Measurements from ENCODE around the gene S100A6.
A peak's percentile ranks its signal among the peaks of the same experiment; 100 is the strongest.
"Not testable (repeated sequence)": the region's sequence is repeated elsewhere in the genome, so short reads cannot be mapped to it uniquely, and the experiment has no call there.

Gene S100A6

GRCh38 chr1:153531638-153532037, 4.2 kb downstream of the S100A6 start:
- no peak for DNase-seq (ENCODE audit: low read depth in 2 of 2)

DNA sequence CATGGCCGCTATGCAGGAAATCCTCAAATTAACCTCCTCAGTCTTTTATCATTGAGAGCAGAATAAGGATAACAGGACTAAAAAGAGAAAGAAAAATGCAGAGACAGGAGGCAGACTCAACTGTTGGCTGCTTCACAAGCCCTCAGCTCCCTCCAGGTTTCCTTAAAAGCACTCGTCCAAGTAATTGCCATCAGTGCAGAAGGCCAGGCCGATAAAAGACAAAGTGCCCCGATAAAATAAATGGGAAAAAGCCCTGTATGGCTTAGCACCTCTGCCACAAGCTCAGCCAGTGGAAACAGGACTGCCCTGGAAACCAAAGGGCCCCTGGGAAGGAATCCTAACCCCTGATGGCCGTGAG, 8.1 kb downstream of the S100A6 start:
- DNase-seq (ENCODE audit: low read depth in 2 of 2), result no peak

GRCh38 chr1:153527023-153527682, 8.6 kb downstream of the S100A6 start:
- no peak for DNase-seq (ENCODE audit: low read depth in 2 of 2)

GRCh38 chr1:153526132-153526543, 9.7 kb downstream of the S100A6 start:
- DNase-seq (ENCODE audit: low read depth in 2 of 2), result no peak

DNA sequence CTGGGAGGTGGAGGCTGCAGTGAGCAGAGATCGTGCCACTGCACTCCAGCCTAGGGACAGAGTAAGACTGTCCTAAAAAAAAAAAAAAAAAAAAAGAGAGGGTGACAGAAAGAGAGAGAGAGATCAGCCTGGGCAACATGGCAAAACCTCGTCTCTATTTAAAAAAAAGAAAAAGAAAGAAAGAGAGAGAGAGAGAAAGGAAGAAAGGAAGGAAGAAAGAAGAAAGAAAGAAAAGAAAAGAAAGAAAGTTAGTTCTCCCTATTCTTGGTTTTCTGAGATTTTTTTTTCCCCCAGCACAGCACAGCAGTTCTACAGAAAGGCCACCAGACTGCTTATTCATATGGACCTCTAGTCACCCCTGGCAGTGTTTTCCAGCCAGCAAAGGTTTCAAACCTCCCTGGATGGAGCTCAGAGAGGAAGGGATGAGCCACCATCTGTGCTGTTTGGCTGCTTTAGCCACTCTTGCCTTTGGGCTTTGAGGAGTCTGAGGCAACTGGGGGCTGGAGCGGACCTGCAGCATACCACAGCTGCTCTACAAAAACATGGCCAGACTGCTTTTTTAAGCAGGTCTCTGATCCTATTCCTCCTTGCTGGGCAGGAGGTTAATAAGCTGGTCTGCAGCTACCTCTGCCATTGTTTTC, 10.6 kb downstream of the S100A6 start:
- DNase-seq (ENCODE audit: low read depth in 2 of 2), result no peak

DNA sequence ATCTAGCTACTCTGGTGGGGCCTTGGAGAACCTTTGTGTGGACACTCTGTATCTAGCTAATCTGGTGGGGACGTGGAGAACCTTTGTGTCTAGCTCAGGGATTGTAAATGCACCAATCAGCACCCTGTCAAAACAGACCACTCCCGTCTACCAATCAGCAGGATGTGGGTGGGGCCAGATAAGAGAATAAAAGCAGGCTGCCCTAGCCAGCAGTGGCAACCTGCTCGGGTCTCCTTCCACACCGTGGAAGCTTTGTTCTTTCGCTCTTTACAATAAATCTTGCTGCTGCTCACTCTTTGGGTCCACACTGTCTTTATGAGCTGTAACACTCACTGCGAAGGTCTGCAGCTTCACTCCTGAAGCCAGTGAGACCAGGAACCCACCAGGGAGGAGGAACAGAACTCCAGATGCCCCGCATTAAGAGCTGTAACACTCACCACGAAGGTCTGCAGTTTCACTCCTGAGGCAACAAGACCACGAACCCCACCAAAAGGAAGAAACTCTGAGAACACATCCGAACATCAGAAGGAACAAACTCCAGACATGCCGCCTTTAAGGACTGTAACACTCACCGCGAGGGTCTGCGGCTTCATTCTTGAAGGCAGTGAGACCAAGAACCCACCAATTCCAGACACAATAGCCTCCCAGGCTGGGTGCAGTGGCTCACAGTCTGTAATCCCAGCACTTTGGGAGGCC, 13.3 kb downstream of the S100A6 start:
- DNase-seq (ENCODE audit: low read depth in 2 of 2), result not testable (repeated sequence)

DNA sequence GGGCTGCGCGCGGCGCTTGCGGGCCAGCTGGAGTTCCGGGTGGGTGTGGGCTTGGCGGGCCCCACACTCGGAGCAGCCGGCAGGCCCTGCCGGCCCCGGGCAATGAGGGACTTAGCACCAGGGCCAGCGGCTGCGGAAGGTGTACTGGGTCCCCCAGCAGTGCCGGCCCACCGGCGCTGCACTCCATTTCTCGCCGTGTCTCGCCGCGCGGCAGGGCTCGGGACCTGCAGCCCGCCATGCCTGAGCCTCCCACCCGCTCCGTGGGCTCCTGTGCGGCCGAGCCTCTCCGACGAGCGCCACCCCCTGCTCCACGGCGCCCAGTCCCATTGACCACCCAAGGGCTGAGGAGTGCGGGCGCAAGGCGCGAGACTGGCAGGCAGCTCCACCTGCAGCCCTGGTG, 14.0 kb downstream of the S100A6 start:
- DNase-seq (ENCODE audit: low read depth in 2 of 2), result not testable (repeated sequence)

- no peak for DNase-seq (ENCODE audit: low read depth in 2 of 2)
These were observed 14.8 kb downstream of the S100A6 start for GRCh38 chr1:153520818-153521476.

DNA sequence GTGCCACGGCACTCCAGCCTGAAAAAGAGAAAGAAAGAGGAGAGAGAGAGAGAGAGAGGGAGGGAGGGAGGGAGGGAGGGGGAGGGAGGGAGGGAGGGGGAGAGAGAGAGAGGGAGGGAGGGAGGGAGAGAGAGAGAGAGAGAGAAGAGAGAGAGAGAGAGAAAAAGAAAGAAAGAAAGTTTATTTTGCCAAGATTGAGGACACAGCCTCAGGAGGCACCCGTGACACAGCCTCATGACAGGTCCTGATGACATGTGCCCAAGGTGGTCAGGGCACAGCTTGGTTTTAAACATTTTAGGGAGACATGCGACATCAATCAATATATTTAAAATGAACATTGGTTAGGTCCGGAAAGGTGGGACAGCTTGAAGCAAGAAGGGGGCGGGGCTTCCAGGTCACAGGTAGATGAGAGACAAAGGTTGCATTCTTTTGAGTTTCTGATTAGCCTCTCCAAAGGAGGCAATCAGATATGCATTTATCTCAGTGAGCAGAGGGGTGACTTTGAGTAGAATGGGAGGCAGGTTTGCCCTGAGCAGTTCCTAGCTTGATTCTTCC, 15.6 kb downstream of the S100A6 start:
- DNase-seq (ENCODE audit: low read depth in 2 of 2), result not testable (repeated sequence)

GRCh38 chr1:153519242-153519641, 16.5 kb downstream of the S100A6 start:
- no peak for DNase-seq (ENCODE audit: low read depth in 2 of 2)

DNA sequence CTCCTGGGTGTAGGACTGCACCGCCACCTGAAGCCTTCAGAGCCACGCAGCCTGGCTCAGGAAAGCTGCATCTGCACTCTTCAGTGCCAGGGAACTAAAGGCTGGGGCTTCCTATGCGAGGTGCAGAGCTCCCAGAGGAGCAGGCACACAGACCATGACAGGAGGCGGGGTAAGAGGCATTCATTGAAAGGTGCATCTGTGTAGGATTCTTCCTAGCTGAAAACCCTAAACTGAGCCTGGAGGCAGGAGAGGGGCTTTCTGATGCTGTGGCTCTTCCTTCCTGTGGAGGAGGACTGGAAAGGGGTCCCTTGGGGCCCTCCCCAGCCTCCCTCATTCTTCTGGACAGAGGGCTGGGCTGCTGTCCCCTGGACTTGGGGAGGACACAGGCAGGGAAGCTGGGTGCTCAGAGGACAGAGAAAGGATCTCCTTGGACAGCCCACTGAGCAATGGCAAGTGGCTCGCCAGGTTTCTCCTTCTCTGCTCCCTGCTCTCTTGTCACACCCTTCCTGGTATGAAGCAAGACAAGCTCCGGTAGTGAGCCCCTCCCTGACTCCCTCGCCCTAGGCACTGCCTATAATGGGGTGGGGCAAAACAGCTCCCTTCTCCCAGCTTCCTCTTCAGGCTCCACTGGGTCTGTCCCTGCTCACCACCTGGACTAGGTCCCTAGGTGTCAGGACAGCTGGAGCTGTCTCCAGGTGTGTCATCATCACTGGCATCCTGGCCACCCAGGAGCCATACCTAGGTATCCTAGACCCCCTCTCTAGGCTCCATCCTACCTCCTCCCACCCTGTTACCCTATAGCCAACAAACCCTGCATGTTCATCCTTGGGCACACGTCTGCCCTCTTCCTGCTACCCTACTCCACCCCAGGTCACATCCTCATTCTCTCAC, 20.0 kb downstream of the S100A6 start:
- no peak for DNase-seq (ENCODE audit: low read depth in 2 of 2)

GRCh38 chr1:153513666-153514065, 22.1 kb downstream of the S100A6 start:
- no peak for DNase-seq (ENCODE audit: low read depth in 2 of 2)

- DNase-seq (ENCODE audit: low read depth in 2 of 2), result no peak
These were observed 22.8 kb downstream of the S100A6 start for GRCh38 chr1:153513023-153513422.

GRCh38 chr1:153510984-153511410, 24.8 kb downstream of the S100A6 start:
- peak; percentile 73 to 83 for DNase-seq (ENCODE audit: low read depth in 2 of 2)

DNA sequence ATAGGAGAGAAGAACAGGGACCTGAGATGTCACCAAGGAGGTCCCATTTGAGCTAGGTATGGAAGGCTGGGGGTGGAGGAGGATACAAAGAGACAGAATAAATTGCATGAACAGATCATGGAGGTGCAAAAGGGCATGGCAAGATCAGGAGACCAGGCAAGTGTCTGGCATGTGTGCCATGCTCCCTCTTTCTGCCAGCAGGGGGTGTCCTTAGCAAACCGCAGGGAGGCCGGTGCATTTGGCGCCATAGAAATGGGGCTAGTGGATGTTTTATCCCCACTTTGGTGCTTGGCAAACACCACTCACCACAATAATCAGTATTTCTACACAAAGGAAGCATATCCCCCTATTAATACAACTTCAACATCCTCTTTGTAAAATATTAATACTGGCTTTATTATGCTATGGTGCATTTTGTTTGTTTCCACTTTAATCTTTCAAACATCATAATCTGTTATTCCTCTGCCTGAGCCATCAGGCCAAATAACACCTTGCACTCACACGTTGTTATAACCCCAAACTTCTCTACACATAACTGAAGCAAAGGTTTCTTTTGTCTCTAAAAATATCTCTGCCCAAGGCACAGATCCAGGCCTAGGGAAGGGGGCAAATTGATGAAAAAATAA, 25.9 kb downstream of the S100A6 start:
- peak; percentile 61 to 67 for DNase-seq (ENCODE audit: low read depth in 2 of 2)

- DNase-seq (ENCODE audit: low read depth in 2 of 2), result no peak
These were observed 26.8 kb downstream of the S100A6 start for GRCh38 chr1:153509036-153509435.

DNA sequence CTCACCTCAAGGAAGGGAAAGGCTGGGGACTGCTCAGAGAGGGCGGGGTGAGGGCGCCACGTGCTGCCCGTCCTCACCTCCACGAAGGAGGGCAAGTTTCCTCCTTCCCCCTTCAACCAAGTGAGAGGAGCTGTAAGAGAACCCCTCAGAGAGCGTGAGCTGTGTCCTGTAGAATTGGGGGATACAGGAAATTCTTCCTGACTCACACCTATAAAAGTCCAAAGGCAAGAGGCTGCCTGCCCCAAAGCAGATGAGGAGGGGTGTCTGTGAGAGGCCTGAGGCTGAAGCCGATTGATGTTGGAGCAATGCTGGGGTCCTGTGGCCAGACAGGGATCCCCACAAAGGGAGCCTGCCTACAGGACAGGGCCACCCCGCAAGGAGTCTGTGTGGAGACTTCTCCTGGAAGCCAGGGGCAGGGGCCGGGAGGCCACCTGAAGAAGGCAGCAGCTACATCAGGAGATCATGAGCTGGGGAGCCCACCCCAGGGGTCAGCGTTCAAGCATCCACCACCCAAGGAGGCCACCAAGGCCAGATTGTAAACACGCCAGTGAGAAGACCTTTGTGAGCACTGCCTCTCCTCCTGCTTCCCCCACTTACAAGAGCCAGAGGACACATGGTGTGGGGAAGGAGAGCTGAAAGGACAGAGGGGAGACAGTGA, 27.7 kb downstream of the S100A6 start:
- no peak for DNase-seq (ENCODE audit: low read depth in 2 of 2)

DNA sequence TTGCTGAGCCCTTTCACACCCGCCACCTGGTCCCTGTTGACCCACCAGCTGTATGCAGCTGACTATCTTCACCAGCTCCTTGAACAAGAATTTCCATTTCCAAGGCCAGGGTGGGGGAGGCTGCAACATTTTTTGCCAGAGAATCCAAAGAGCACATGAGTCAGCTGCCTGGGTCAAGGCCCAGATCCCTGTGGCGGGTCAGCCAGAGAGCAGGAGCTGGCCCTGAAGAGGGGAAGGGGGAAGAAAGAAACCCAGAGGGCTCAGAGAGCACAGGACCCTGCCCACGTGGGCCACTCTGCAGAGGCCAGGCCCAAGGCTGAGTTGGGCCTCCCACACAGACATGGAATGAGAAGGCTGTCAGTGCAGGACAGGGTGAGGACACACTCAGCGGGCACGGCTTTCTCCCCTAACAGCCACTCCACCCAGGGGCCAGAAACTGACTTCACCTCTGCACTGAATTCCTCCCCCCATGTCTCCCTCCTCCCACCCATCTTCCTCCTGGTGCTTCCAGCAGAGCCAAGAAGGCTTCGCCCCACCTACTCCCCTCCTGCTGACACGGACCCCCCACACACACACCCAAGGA, 28.9 kb downstream of the S100A6 start:
- DNase-seq (ENCODE audit: low read depth in 2 of 2), result no peak

- DNase-seq (ENCODE audit: low read depth in 2 of 2), result no peak
These were observed 29.4 kb downstream of the S100A6 start for GRCh38 chr1:153506386-153506785.

GRCh38 chr1:153505576-153505975, 30.2 kb downstream of the S100A6 start:
- DNase-seq (ENCODE audit: low read depth in 2 of 2), result no peak

Measured in activated CD4-positive, alpha-beta T cell treated with anti-CD3 and anti-CD28 coated beads for 24 hours (primary cell).